ENCODE measurements around the gene SLX4IP.

Gene SLX4IP

GRCh38 chr20:10429443-10429981 lies 5.6 kb upstream of the SLX4IP start:
- no peak for DNase-seq

DNA sequence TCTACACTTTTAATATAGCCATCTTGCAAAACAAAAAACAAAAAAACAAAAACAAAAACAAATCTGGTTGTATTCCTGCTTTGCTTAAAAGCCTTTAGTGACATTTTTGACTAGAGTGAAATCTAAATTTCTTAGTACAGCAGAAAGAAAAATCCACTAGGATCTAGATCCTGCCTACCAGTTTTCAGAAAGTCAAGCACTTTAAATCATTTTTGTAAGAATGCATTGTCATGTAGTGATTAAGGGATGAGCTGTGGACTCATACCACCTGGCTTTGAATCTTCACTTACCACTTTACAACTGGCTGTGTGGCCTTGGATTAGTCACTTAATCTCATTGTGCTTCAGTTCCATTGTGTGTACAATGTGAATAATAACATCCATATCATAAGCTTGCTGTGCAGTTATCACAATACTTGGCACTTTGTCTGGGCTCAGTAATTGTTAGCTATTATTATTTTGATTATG lies 5.1 kb upstream of the SLX4IP start:
- DNase-seq, result no peak

- no peak for DNase-seq
Observed at GRCh38 chr20:10430704-10431103, 4.4 kb upstream of the SLX4IP start.

DNA sequence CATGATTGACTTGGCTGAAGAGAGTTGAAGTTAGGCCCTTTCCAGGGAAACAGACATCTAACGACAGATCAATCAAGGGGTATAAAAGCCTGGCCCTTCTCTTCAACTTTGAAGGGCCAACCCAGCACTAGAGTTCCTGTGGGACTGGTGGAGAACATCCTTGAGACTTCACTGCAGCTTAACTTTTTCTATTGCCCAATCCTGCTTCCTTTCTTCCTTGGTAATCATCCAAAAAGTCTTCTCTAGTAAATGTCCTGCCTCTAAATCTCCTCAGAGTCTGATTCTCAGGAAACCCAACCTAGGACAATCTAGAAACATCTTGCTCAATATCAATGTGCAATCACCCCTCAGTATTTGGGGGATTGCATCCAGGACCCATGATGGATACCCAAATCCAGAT lies 3.0 kb upstream of the SLX4IP start:
- no peak for DNase-seq

GRCh38 chr20:10433014-10433622 lies 2.0 kb upstream of the SLX4IP start:
- no peak for DNase-seq

- DNase-seq, result peak; percentile 90
Observed at GRCh38 chr20:10433623-10434466, 1.3 kb upstream of the SLX4IP start, which contains the start of gene MKKS. TSS of gene MKKS (minus strand) at chr20:10434222. CDS start at chr20:10413514, 20,708 bp downstream.

- DNase-seq, result peak; percentile 99
Observed at GRCh38 chr20:10434467-10434831, 656 bp upstream of the SLX4IP start.

DNA sequence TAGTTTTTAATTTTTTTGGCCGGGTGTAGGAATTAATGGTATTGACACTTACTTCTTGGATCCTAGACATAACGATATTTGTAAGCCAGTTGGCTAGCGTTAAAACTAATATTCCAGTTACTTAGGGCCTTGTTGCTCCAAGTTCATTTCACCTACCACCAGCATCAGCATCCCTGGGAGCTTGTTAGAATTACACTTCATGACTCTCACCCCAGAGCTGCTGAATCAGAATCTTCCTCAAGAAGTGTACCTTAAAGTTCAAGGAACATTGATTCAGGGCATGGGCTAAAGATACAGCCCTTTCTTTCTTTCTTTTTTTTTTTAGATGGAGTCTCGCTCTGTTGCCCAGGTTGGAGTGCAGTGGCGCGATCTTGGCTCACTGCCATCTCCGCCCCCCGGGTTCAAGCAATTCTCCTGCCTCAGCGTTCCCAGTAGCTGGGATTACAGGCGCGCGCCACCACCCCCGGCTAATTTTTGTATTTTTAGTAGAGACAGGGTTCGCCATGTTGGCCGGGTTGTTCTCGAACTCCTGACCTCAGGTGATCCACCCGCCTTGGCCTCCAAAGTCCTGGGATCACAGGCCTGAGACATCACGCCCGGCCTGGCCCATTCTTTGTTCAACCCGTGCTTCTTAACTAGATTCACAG lies 1.1 kb downstream of the SLX4IP start:
- no peak for DNase-seq

DNA sequence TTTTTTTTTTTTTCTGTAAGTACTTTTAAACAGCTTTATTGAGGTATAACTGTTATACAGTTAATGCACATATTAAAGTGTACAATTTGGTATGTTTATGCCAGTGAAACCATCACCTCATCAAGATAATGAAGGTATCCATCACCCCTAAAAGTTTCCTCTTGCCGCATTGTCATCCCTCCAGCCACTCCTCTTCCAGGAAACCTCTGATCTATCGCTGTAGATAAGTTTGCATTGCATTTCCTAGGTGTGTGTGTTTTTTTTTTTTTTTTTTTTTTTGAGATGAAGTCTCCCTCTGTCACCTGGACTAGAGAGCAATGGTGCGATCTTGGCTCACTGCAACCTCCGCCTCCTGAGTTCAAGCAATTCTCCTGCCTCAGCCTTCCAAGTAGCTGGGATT lies 3.1 kb downstream of the SLX4IP start:
- no peak for DNase-seq

GRCh38 chr20:10443936-10444335 lies 8.8 kb downstream of the SLX4IP start:
- no peak for DNase-seq

GRCh38 chr20:10445758-10446157 lies 10.7 kb downstream of the SLX4IP start:
- DNase-seq, result no peak

- no peak for DNase-seq
Observed at GRCh38 chr20:10447028-10447427, 11.9 kb downstream of the SLX4IP start.

DNA sequence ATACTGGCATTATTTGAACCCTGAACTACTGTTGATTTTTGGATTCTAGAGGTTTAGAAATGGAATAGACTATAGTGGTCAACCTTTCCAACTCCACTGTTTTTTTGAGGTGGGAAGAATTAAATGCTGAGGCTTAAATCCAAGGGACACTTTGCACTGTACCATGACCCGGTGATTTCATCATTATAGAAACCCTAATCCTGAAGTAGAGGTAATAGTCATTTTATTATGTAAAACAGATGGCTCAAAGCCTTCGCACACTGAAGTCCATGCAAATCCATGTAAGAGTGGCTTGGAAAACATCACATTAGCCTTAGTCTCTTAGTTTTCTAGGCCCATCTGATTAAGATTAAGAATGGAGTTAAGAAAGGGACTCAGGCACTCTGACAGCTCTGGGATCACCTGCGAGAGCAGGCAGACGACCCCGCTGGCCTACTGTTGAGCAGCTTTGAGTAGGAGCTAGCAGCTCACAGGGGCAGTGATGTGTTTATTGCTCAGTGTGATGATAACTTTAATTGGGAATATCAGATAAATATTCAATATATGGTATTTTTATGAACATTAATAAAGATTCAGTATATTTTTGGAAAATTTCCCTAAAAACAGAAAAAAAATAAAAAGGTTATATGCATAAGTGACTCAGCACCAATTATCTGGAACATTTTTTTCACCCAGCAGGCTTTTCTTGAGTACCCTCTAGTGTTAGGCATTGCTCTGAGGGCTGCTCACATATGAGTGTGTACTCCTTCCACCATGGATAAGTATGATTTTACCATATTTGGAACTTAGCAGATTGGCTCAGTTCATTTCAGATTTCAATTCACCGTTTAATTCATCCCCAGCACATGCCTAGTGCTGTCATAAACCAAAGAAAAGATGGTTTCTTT lies 13.4 kb downstream of the SLX4IP start:
- no peak for DNase-seq

GRCh38 chr20:10449270-10449669 lies 14.2 kb downstream of the SLX4IP start:
- DNase-seq, result no peak

- no peak for DNase-seq
Observed at GRCh38 chr20:10453241-10453640, 18.1 kb downstream of the SLX4IP start.

DNA sequence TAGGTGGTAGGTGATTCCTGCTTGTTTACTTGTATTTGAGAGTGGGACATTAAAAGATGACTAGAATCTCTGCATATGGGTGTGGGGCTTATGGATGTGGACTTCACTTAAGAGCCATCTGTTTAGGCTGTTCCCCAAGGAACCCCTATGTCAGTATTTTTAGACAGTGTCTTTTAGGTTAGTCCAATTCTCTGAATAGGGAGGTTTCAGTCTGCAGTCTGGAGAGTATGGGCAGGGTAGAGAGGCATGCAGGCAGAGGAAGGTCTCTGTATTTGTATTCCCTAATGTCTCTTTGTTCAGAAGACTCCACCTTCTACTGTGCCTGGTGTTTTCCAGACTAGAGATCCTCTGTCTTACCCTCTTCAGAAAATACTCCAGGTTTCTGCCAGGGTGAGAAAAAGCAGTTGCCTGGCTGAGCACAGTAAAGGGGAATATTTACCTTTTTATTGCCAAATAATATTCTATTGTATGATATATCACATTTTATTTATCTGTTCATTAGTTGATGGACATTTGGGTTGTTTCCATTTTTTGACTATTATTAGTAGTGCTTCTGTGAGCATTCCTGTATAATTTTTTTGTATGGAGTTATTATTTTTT lies 19.1 kb downstream of the SLX4IP start:
- DNase-seq, result no peak

DNA sequence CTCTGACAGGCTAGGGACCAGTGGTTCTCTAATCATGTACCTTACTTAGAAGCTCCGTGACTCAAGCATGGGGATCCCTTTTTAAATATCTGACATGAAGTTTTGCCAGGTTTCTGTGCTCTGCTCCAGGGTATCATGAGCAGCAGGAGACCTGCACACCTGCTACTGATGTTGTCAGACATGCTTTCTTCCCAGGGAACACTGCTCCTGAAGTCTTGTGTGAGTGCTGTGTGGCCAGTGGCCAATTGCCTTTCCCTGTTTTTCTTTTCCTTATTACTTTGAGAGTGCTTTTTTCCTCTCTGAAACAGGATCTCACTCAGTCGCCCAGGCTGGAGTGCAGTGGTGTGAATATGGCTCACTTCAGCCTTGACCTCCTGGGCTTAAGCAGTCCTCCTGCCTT lies 26.4 kb downstream of the SLX4IP start:
- DNase-seq, result no peak

GRCh38 chr20:10462516-10462915 lies 27.4 kb downstream of the SLX4IP start:
- no peak for DNase-seq

- DNase-seq, result no peak
Observed at GRCh38 chr20:10463622-10464021, 28.5 kb downstream of the SLX4IP start.

DNA sequence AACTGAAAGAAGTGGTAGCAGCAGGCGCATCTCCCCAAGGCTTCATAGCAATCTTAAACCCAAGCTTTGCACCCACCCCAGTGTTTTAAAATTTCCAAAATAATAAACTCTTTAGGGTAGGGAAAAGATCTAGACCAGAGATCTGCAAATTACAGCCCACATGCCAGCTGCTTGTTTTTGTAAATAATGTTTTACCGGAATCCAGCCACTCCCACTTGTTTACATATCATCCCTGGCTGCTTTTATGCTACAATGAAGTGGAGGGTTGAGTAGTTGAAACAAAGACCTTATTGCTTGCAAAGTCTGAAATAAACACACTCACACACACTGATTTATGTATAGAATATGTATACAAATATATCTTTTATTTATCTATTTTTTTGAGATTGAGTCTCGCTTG lies 30.0 kb downstream of the SLX4IP start:
- no peak for DNase-seq

- DNase-seq, result no peak
Observed at GRCh38 chr20:10466325-10466724, 31.2 kb downstream of the SLX4IP start.

DNA sequence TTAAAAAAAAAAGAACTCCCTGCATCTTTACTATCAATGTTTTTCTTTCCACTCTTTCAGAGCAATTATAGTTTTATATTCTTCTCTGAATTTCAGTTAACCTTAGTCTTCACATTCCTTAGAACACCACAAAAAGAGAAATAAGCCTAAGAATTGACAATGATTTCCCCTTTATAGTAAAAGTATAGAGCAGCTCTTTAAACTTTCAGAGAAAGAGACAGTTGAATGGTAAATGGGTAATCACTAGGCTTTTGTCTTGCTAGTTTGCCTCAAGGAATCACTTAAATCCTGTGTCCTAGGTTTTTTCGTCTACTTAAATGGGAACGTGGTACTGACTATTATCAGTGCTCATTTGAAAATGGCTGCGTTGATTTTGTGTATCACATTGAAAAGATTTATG lies 31.8 kb downstream of the SLX4IP start:
- no peak for DNase-seq
